ENCODE measurements around the gene GPATCH2L.

GPATCH2L gene

DNA sequence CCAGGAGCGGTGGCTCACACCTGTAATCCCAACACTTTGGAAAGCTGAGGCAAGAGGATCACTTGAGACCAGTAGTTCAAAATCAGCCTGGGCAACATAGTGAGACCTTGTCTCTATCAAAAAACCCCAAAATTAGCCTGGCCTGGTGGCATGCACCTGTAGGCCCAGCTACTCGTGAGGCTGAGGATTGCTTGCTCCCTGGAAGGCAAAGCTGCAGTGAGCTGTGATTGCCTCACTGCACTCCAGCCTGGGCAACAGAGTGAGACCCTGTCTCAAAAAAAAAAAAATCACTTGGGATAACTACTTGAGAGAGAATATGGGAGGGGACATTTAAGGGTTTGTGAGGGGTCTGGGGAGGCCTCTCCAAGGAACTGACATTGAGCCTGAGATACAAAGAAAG lies 109.0 kb downstream of the GPATCH2L start:
- TF ChIP-seq, protein P1, sequence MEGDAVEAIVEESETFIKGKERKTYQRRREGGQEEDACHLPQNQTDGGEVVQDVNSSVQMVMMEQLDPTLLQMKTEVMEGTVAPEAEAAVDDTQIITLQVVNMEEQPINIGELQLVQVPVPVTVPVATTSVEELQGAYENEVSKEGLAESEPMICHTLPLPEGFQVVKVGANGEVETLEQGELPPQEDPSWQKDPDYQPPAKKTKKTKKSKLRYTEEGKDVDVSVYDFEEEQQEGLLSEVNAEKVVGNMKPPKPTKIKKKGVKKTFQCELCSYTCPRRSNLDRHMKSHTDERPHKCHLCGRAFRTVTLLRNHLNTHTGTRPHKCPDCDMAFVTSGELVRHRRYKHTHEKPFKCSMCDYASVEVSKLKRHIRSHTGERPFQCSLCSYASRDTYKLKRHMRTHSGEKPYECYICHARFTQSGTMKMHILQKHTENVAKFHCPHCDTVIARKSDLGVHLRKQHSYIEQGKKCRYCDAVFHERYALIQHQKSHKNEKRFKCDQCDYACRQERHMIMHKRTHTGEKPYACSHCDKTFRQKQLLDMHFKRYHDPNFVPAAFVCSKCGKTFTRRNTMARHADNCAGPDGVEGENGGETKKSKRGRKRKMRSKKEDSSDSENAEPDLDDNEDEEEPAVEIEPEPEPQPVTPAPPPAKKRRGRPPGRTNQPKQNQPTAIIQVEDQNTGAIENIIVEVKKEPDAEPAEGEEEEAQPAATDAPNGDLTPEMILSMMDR (IDR thresholded peaks at IDR 0.05; ENCODE audit: insufficient read depth, low read length) = no peak
- no peak for DNase-seq (ENCODE audit: low read depth in 1 of 2, low spot score in 1 of 2)
- H3K27me3 ChIP-seq (ENCODE audit: insufficient read depth, poor library complexity, severe bottlenecking) = no peaks in the 10 kb centered on the region
- H3K27ac ChIP-seq (replicated peaks) = no peak overlapping the region
- H3K4me3 ChIP-seq (replicated peaks; ENCODE audit: insufficient read depth, low read length) = no peak overlapping the region

- Histone ChIP-seq H3K27ac (replicated peaks) (no peak overlapping the region), H3K27me3 (ENCODE audit: insufficient read depth, poor library complexity, severe bottlenecking) (no peaks in the 10 kb centered on the region), H3K4me3 (replicated peaks; ENCODE audit: insufficient read depth, low read length) (no peak overlapping the region)
- TF ChIP-seq SPI1 (IDR thresholded peaks at IDR 0.05; ENCODE audit: borderline replicate concordance, low read depth) (no peak), GABPA (IDR thresholded peaks at IDR 0.05; ENCODE audit: low read depth) (no peak), POLR2AphosphoS5 (IDR thresholded peaks at IDR 0.05; ENCODE audit: low read depth) (no peak)
- TF ChIP-seq, protein P1 (IDR thresholded peaks at IDR 0.05; ENCODE audit: insufficient read depth, low read length) = no peak
- TF ChIP-seq, protein P2, sequence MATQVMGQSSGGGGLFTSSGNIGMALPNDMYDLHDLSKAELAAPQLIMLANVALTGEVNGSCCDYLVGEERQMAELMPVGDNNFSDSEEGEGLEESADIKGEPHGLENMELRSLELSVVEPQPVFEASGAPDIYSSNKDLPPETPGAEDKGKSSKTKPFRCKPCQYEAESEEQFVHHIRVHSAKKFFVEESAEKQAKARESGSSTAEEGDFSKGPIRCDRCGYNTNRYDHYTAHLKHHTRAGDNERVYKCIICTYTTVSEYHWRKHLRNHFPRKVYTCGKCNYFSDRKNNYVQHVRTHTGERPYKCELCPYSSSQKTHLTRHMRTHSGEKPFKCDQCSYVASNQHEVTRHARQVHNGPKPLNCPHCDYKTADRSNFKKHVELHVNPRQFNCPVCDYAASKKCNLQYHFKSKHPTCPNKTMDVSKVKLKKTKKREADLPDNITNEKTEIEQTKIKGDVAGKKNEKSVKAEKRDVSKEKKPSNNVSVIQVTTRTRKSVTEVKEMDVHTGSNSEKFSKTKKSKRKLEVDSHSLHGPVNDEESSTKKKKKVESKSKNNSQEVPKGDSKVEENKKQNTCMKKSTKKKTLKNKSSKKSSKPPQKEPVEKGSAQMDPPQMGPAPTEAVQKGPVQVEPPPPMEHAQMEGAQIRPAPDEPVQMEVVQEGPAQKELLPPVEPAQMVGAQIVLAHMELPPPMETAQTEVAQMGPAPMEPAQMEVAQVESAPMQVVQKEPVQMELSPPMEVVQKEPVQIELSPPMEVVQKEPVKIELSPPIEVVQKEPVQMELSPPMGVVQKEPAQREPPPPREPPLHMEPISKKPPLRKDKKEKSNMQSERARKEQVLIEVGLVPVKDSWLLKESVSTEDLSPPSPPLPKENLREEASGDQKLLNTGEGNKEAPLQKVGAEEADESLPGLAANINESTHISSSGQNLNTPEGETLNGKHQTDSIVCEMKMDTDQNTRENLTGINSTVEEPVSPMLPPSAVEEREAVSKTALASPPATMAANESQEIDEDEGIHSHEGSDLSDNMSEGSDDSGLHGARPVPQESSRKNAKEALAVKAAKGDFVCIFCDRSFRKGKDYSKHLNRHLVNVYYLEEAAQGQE (IDR thresholded peaks at IDR 0.05; ENCODE audit: insufficient replicate concordance, low read depth) = no peak
- DNase-seq (ENCODE audit: low read depth in 1 of 2, low spot score in 1 of 2) = no peak
These were observed 109.7 kb downstream of the GPATCH2L start for GRCh38 chr14:76261371-76261811.

GRCh38 chr14:76262641-76263040 lies 110.9 kb downstream of the GPATCH2L start:
- TF ChIP-seq POLR2AphosphoS5 (IDR thresholded peaks at IDR 0.05; ENCODE audit: low read depth) (no peak), GABPA (IDR thresholded peaks at IDR 0.05; ENCODE audit: low read depth) (no peak)
- TF ChIP-seq, protein P2 (IDR thresholded peaks at IDR 0.05; ENCODE audit: insufficient replicate concordance, low read depth) = no peak
- H3K4me3 ChIP-seq (replicated peaks; ENCODE audit: insufficient read depth, low read length) = no peak overlapping the region
- no peak for DNase-seq (ENCODE audit: low read depth in 1 of 2, low spot score in 1 of 2)
- no peak overlapping the region for H3K27ac ChIP-seq (replicated peaks)
- no peaks in the 10 kb centered on the region for H3K27me3 ChIP-seq (ENCODE audit: insufficient read depth, poor library complexity, severe bottlenecking)
